Mesenchymal stem cell (in vitro differentiated cells and primary cell): ENCODE results near the gene TPBGL.

Experiments
- DNase-seq: peaks from one replicate; pipeline ENCODE4 v3.0.0-alpha.2; 2013
- H2AFZ ChIP-seq: one replicate; pipeline ENCODE4 v1.6.1; 2013; ENCODE audit warnings: low read depth, mild to moderate bottlenecking, control low read depth, inconsistent platforms, low read length, moderate library complexity
- H2AK5ac ChIP-seq: 2 replicates; pipeline ENCODE4 v1.6.1; 2013; ENCODE audit warnings: low read length, moderate library complexity, mild to moderate bottlenecking, inconsistent platforms; ENCODE audit not compliant: severe bottlenecking
- H2BK120ac ChIP-seq: one replicate; pipeline ENCODE4 v1.6.1; 2013; ENCODE audit warnings: low read depth, mild to moderate bottlenecking, inconsistent platforms, low read length, moderate library complexity
- H2BK12ac ChIP-seq, 2 experiments: one replicate each; pipeline ENCODE4 v1.6.1; 2013; ENCODE audit warnings: inconsistent platforms in 2 of 2, low read length in 2 of 2, mild to moderate bottlenecking in 2 of 2, moderate library complexity in 2 of 2, control low read depth in 1 of 2
- H2BK15ac ChIP-seq: one replicate; pipeline ENCODE4 v1.6.1; 2013; ENCODE audit warnings: mild to moderate bottlenecking, low read depth, inconsistent platforms; ENCODE audit not compliant: poor library complexity, severe bottlenecking
- H2BK5ac ChIP-seq: 2 replicates; pipeline ENCODE4 v1.6.1; 2013; ENCODE audit warnings: low read depth, mild to moderate bottlenecking, low read length, control low read depth, inconsistent platforms; ENCODE audit not compliant: poor library complexity, severe bottlenecking
- H3K14ac ChIP-seq, 2 experiments: one replicate each; pipeline ENCODE4 v1.6.1; 2013; ENCODE audit warnings: inconsistent platforms in 2 of 2, low read length in 2 of 2, control low read depth in 1 of 2, mild to moderate bottlenecking in 1 of 2, moderate library complexity in 1 of 2
- H3K18ac ChIP-seq, 2 experiments: one replicate each; pipeline ENCODE4 v1.6.1; 2013; ENCODE audit warnings: inconsistent platforms in 2 of 2, low read length in 2 of 2, control low read depth in 1 of 2, low read depth in 1 of 2, mild to moderate bottlenecking in 1 of 2
- H3K23ac ChIP-seq, 2 experiments: one replicate each; pipeline ENCODE4 v1.6.1; 2013; ENCODE audit warnings: inconsistent platforms in 2 of 2, low read length in 2 of 2, mild to moderate bottlenecking in 2 of 2, moderate library complexity in 2 of 2, control low read depth in 1 of 2
- H3K27ac ChIP-seq: 2 replicates; pipeline ENCODE4 v1.5.1; 2013; ENCODE audit warnings: mild to moderate bottlenecking, moderate library complexity, low read length, control low read depth, inconsistent platforms; ENCODE audit not compliant: poor library complexity, severe bottlenecking
- H3K27me3 ChIP-seq, 2 experiments: 2 replicates each; pipeline versions ENCODE4 v1.6.1 to v1.7.0; 2013; ENCODE audit warnings: low read length in 2 of 2, mild to moderate bottlenecking in 2 of 2, moderate library complexity in 2 of 2, control low read depth in 1 of 2, inconsistent platforms in 1 of 2; ENCODE audit not compliant: control insufficient read depth in 1 of 2, insufficient read depth in 1 of 2
- H3K36me3 ChIP-seq, 2 experiments: 2 replicates each; pipeline versions ENCODE4 v1.6.1 to v1.7.0; 2013; ENCODE audit warnings: low read length in 2 of 2, control low read depth in 1 of 2, inconsistent platforms in 1 of 2, low read depth in 1 of 2, mild to moderate bottlenecking in 1 of 2; ENCODE audit not compliant: insufficient read depth in 2 of 2, control insufficient read depth in 1 of 2
- H3K4ac ChIP-seq, 2 experiments: one replicate each; pipeline ENCODE4 v1.6.1; 2013; ENCODE audit warnings: inconsistent platforms in 2 of 2, low read length in 2 of 2, mild to moderate bottlenecking in 2 of 2, moderate library complexity in 2 of 2, control low read depth in 1 of 2, low read depth in 1 of 2
- H3K4me1 ChIP-seq: 2 replicates; pipeline ENCODE4 v1.6.1; 2013; ENCODE audit warnings: low read depth, low read length, control low read depth; ENCODE audit not compliant: control insufficient read depth, insufficient read depth
- H3K4me2 ChIP-seq: 2 replicates; pipeline ENCODE4 v1.6.1; 2013; ENCODE audit warnings: low read length, mild to moderate bottlenecking, inconsistent platforms; ENCODE audit not compliant: poor library complexity, severe bottlenecking
- H3K4me3 ChIP-seq, 2 experiments: 2 replicates each; pipeline versions ENCODE4 v1.5.1 to v1.7.0; 2013; ENCODE audit warnings: low read length in 2 of 2, mild to moderate bottlenecking in 2 of 2, control low read depth in 1 of 2, low read depth in 1 of 2; ENCODE audit not compliant: insufficient read depth in 1 of 2
- H3K79me1 ChIP-seq: replicated peaks from 2 replicates; pipeline ENCODE4 v1.6.1; 2013; ENCODE audit warnings: mild to moderate bottlenecking, control low read depth, low read length, inconsistent platforms; ENCODE audit not compliant: poor library complexity, severe bottlenecking
- H3K9ac ChIP-seq: 2 replicates; pipeline ENCODE4 v1.7.0; 2013; ENCODE audit warnings: mild to moderate bottlenecking, low read length, moderate library complexity
- H3K9me3 ChIP-seq: 2 replicates; pipeline ENCODE4 v1.7.0; 2013; ENCODE audit warnings: mild to moderate bottlenecking, low read length; ENCODE audit not compliant: control insufficient read depth
- H4K8ac ChIP-seq: one replicate; pipeline ENCODE4 v1.6.1; 2013; ENCODE audit warnings: inconsistent platforms, mild to moderate bottlenecking, low read length, moderate library complexity
- H4K91ac ChIP-seq: one replicate; pipeline ENCODE4 v1.6.1; 2013; ENCODE audit warnings: mild to moderate bottlenecking, low read length, inconsistent platforms
- WGBS: methylation state at CpG from one replicate; pipeline ENCODE4 v1.1.7; 2013; ENCODE audit warnings: mixed read lengths; 5-methylcytosine and 5-hydroxymethylcytosine counted together

The TPBGL gene

DNA sequence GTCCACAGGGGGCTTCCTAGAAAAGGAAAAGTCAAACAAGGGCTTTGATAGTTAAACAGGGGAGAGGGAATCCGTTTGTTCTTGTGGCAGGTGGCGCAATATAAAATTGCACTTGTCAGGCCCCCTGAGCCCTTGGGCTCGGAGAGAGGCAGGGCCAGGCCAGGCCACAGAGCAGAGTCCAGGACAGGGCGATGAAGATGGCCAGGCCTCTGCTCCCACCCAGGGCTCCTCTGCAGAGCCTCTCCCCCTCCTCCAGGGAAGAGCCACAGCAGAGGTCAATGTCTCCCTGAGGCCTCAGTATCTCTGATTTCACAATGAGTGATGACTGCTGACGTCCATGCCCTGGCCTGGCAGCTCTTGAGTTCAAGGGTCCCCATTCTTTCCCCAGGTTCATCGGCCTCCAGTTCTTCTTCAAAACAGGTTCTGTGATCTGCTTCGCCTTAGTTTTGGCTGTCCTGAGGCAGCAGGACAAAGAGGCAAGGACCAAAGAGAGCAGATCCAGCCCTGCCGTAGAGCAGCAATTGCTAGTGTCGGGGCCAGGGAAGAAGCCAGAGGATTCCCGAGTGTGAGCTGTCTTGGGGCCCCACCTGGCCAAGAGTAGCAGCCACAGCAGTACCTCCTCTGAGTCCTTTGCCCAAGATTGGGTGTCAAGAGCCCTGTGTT lies 36.4 kb upstream of the TPBGL start:
- 72% methylated on average over 10 of the region's 10 CpGs for WGBS
- Histone ChIP-seq H3K9ac (no peak overlapping the region), H3K14ac (no peak overlapping the region), H2AFZ (no peak overlapping the region), H2BK120ac (no peak overlapping the region), H3K4me1 (peaks cover 6% of the 10 kb centered on the region), H2AK5ac (no peak overlapping the region), H3K4me2 (no peak overlapping the region), H3K27me3 (peaks cover 19 to 68% of the 10 kb centered on the region in 2 experiments), H3K23ac (no peak overlapping the region), H4K91ac (no peak overlapping the region), H3K36me3 (peaks cover 0 to 44% of the 10 kb centered on the region in 2 experiments), H3K9me3 (no peaks in the 10 kb centered on the region), H2BK15ac (no peak overlapping the region), H2BK12ac (no peak overlapping the region), H3K4ac (no peak overlapping the region), H4K8ac (no peak overlapping the region), H3K4me3 (no peak overlapping the region), H2BK5ac (no peak overlapping the region), H3K18ac (no peak overlapping the region), H3K79me1 (no peaks in the 10 kb centered on the region), H3K27ac (no peak overlapping the region)
- no peak for DNase-seq

DNA sequence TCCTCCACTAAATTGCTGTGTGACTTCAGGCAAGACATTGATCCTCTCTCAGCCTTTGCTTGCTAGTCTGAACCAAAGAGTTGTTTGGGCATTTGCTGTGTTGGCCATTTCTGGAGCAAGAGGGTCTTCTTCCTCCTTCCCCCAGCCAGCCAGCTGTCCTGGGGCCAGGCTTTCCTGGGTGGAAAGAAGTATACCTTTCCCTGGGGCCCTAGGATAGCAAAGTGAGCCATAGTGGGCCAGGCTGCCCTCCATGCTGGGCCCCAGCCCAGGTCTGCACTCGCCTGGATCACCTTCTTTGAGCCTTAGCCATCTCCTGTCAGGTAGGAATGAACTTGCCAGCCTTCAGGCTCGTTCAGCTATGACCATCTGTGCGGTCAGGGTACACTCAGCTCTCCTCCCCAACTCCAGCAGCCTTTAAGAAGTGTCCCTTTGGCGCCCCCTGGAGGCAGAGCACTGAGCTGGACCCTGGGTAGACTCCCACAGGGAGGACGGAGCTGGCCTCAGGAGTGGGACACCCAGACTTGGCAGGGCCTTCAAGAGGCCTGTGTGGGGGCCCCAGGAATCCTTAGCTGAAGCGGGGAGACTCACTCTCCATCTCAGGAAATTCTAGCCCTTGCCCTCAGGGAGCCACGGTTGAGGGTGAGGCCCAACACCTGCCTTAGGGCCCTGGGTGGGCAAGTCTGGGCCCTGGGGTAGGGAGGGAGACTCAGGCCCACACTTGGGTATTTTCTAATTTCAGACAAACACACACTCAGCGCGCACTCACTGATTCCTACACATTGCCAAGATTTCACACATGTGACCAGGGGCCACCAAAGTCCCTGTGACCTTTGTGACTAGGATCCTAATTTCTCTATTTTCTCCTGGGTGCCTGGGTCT lies 35.6 kb upstream of the TPBGL start:
- 20% methylated on average over 9 of the region's 9 CpGs for WGBS
- Histone ChIP-seq H2BK15ac (no peak overlapping the region), H3K27me3 (peaks cover 27 to 68% of the 10 kb centered on the region in 2 experiments), H3K9ac (no peak overlapping the region), H3K4ac (no peak overlapping the region), H3K79me1 (no peaks in the 10 kb centered on the region), H3K36me3 (peaks cover 0 to 36% of the 10 kb centered on the region in 2 experiments), H2BK12ac (no peak overlapping the region), H3K9me3 (no peaks in the 10 kb centered on the region), H4K91ac (no peak overlapping the region), H2BK5ac (no peak overlapping the region), H2AFZ (no peak overlapping the region), H3K4me1 (peaks cover 6% of the 10 kb centered on the region), H3K18ac (no peak overlapping the region), H2AK5ac (no peak overlapping the region), H3K4me2 (no peak overlapping the region), H3K14ac (no peak overlapping the region), H4K8ac (no peak overlapping the region), H2BK120ac (no peak overlapping the region), H3K27ac (no peak overlapping the region), H3K23ac (no peak overlapping the region), H3K4me3 (no peak overlapping the region)
- DNase-seq = peak; percentile 80

DNA sequence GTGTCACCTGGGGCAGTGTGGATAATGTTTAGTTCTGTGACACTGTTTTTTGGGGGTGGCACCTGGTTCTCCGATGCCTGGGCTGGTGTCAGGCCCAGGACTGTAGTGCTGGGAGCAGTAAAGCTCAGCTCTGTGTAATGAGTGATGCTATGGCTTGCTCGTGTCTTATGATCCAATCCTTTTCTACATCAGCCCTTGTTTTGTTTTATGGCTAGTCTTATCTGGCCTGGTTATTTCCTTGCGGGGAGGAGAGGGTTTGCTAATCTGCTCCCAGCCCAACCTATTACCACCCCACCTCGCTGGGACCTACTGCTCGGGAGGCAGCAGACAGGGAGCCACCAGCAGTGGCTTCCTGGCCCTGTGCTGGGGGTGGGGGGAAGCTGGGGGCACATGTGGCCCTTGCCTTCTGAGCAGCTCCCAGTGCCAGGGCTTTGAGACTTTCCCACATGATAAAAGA lies 35.0 kb upstream of the TPBGL start:
- no peak for DNase-seq
- no peak overlapping the region for H3K27ac ChIP-seq

DNA sequence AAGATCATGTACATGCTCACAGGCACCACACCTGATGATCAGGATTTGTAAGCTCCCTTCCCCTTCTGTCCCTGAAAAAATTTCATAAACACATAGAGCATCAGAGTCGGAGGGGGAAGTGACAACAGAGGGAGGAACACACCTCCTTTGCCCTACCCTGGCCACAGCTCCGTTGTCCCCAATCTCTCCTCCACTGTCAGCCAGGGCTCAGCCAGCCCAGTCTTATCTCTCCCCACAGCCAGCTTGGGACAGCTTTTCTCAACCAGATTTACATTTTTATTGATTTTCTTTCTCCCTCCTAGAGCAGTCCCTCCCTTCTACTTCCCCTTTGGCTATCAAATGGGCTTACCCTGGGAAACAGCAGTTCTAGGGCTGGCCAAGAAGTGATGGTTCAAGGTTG lies 32.1 kb upstream of the TPBGL start:
- peaks cover 41 to 66% of the 10 kb centered on the region in 2 experiments for H3K27me3 ChIP-seq
- no peak overlapping the region for H2BK15ac ChIP-seq

More for the DNA sequence above, 35.0 kb upstream of the TPBGL start:
- H3K79me1 ChIP-seq = no peaks in the 10 kb centered on the region
- no peak overlapping the region for H3K23ac ChIP-seq
- WGBS = 77% methylated on average over 3 of the region's 5 CpGs
- no peak overlapping the region for H3K14ac ChIP-seq
- H3K9ac ChIP-seq = no peak overlapping the region
- no peak overlapping the region for H2BK15ac ChIP-seq
- H2AFZ ChIP-seq = no peak overlapping the region
- no peak overlapping the region for H3K4me3 ChIP-seq
- peaks cover 6% of the 10 kb centered on the region for H3K4me1 ChIP-seq
- no peak overlapping the region for H2BK5ac ChIP-seq
- H3K36me3 ChIP-seq = peaks cover 0 to 29% of the 10 kb centered on the region in 2 experiments
- no peak overlapping the region for H3K4ac ChIP-seq
- H3K4me2 ChIP-seq = no peak overlapping the region
- no peaks in the 10 kb centered on the region for H3K9me3 ChIP-seq
- no peak overlapping the region for H2AK5ac ChIP-seq
- H2BK12ac ChIP-seq = no peak overlapping the region
- no peak overlapping the region for H3K18ac ChIP-seq
- H2BK120ac ChIP-seq = no peak overlapping the region
- peaks cover 30 to 66% of the 10 kb centered on the region in 2 experiments for H3K27me3 ChIP-seq
- no peak overlapping the region for H4K8ac ChIP-seq
- H4K91ac ChIP-seq = no peak overlapping the region

More for the DNA sequence above, 32.1 kb upstream of the TPBGL start:
- no peak overlapping the region for H2BK120ac ChIP-seq
- peaks cover 2% of the 10 kb centered on the region for H3K9me3 ChIP-seq
- H3K27ac ChIP-seq = no peak overlapping the region
- no peak overlapping the region for H3K18ac ChIP-seq
- H3K4me2 ChIP-seq = no peak overlapping the region
- H4K91ac ChIP-seq = no peak overlapping the region
- H3K4me1 ChIP-seq = peaks cover 6% of the 10 kb centered on the region
- H4K8ac ChIP-seq = no peak overlapping the region
- no peak overlapping the region for H3K4me3 ChIP-seq
- peaks cover 0 to 12% of the 10 kb centered on the region in 2 experiments for H3K36me3 ChIP-seq
- no peak overlapping the region for H2AFZ ChIP-seq
- 73% methylated on average over 2 of the region's 2 CpGs for WGBS
- H2AK5ac ChIP-seq = no peak overlapping the region
- H3K9ac ChIP-seq = no peak overlapping the region
- H3K23ac ChIP-seq = no peak overlapping the region
- no peak for DNase-seq
- no peak overlapping the region for H2BK5ac ChIP-seq
- no peaks in the 10 kb centered on the region for H3K79me1 ChIP-seq
- no peak overlapping the region for H3K14ac ChIP-seq
- no peak overlapping the region for H2BK12ac ChIP-seq
- no peak overlapping the region for H3K4ac ChIP-seq
